Activated naive CD8-positive, alpha-beta T cell treated with anti-CD3 and anti-CD28 coated beads, Interleukin-2, amount 10 ng/mL, durations not matched to agents 7 days and 5 days (primary cell): ENCODE measurements around the gene NELFCD. TPM values are rescaled to one million over a fixed set of nuclear protein-coding genes. Genes with fewer than 3 reads are reported as not detected.
"Not testable (repeated sequence)": the region's sequence is repeated elsewhere in the genome, so short reads cannot be mapped to it uniquely, and the experiment has no call there.

Experiments
- ATAC-seq: fragments of 150-1000 bp; cut with Tn5 transposase; one replicate; pipeline ENCODE4 v1.10.0; 2021; ENCODE audit warnings: low read depth, moderate library complexity
- POLR2A ChIA-PET: fragments of 350-600 bp; sonication (Branson Sonifier 250); formaldehyde crosslinking; loops from one replicate; lab custom pipeline; 2021; ENCODE audit warnings: antibody characterized with exemption; lab: Charles Lee
- DNase-seq: peaks from one replicate; pipeline ENCODE4 v3.0.0; 2021
- H3K27ac Mint-ChIP-seq: one replicate; pipeline ENCODE4 v1.8.0; 2022; ENCODE audit warnings: mild to moderate bottlenecking, mixed read lengths
- H3K27me3 Mint-ChIP-seq: one replicate; pipeline ENCODE4 v1.8.0; 2022; ENCODE audit warnings: mild to moderate bottlenecking, moderate library complexity, mixed read lengths
- H3K36me3 Mint-ChIP-seq: one replicate; pipeline ENCODE4 v1.8.0; 2021; ENCODE audit warnings: mild to moderate bottlenecking, mixed read lengths
- H3K4me1 Mint-ChIP-seq: one replicate; pipeline ENCODE4 v1.8.0; 2021; ENCODE audit warnings: mixed read lengths
- H3K4me3 Mint-ChIP-seq: one replicate; pipeline ENCODE4 v1.8.0; 2022; ENCODE audit warnings: mild to moderate bottlenecking, moderate library complexity, mixed read lengths
- H3K9me3 Mint-ChIP-seq: one replicate; pipeline ENCODE4 v1.8.0; 2021; ENCODE audit warnings: mixed read lengths
- total RNA-seq, 2 experiments: library from RNA; stranded (reverse); gene quantifications; one replicate each; pipeline ENCODE4 v1.2.3, GENCODE V29; 2021

NELFCD gene
- total RNA-seq, 2 experiments from 2014 or later = 71.7 to 76.4 TPM

GRCh38 chr20:59032023-59032712 lies 51.1 kb downstream of the NELFCD start, which contains the start of gene ATP5F1E:
Gene ATP5F1E, minus strand, starts transcription at chr20:59032335. Its CDS starts 84 bp downstream, at chr20:59032251.
- no peaks in the 10 kb centered on the region for H3K9me3 Mint-ChIP-seq
- ATAC-seq = peak; percentile 99
- no peaks in the 10 kb centered on the region for H3K27me3 Mint-ChIP-seq
- POLR2A ChIA-PET = interaction anchor here (0.6 to 3.0 kb wide), 34 partner anchors 9 to 381 kb away, joined by 3 to 59 read pairs (median 6); partner anchors contain the start of genes NELFCD, PRELID3B, STX16 and TUBB1
- peak within 1 kb of the TSS; percentile 92 for H3K27ac Mint-ChIP-seq
- H3K4me3 Mint-ChIP-seq = peak within 1 kb of the TSS; percentile 92
- H3K4me1 Mint-ChIP-seq = peaks cover 47% of the 10 kb centered on the region
- peak; percentile 99 for DNase-seq
- peaks cover 42% of the 10 kb centered on the region for H3K36me3 Mint-ChIP-seq

DNA sequence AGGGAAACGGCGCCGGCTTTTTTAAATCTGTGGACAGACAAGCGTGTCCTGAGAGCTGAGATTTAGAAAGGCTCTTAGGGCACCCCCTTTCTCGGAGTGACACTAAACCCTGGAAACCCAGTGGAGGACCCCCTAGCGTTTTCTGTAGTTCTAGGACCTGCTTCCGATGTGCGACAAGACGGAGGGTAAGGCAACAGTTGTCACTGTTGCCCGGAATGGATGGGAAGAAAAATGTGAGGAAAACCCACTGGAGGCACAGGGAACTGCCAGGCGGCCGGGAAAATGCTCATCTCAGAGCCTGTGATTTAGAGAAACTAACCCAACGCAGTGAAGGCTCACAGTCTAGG lies 51.6 kb downstream of the NELFCD start:
- ATAC-seq = no peak
- H3K4me3 Mint-ChIP-seq = peak overlapping the region; percentile 92
- POLR2A ChIA-PET = interaction anchor here (0.6 to 3.0 kb wide), 31 partner anchors 9 to 382 kb away, joined by 3 to 59 read pairs (median 6); partner anchors contain the start of genes NELFCD, PRELID3B, STX16 and TUBB1
- no peaks in the 10 kb centered on the region for H3K27me3 Mint-ChIP-seq
- DNase-seq = no peak
- H3K36me3 Mint-ChIP-seq = peaks cover 40% of the 10 kb centered on the region
- no peaks in the 10 kb centered on the region for H3K9me3 Mint-ChIP-seq
- H3K27ac Mint-ChIP-seq = peak overlapping the region; percentile 87
- H3K4me1 Mint-ChIP-seq = peaks cover 44% of the 10 kb centered on the region

DNA sequence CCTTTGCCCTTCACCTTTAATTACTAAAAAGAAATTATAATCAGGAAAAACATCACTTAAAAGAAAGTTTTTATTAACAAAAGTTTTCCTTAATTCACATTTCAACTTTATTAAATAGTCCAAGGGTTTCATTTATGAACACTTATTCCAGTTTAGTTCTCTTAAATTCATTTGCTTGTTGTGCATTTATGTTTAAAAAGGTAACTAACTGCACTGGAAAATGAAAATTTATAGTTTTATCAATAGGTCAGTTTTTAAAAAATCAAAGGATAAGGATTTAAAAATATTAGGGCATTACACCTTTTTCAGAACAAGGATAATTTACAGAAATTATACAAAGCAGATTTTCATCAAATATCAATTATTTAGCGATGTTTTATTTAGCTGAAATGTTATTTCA lies 52.0 kb downstream of the NELFCD start:
- Mint-ChIP-seq H3K36me3 (peaks cover 40% of the 10 kb centered on the region), H3K27me3 (no peaks in the 10 kb centered on the region), H3K27ac (peak overlapping the region; percentile 87), H3K9me3 (no peaks in the 10 kb centered on the region), H3K4me1 (peaks cover 43% of the 10 kb centered on the region), H3K4me3 (peak overlapping the region; percentile 92)
- DNase-seq = no peak
- POLR2A ChIA-PET = interaction anchor here (0.9 to 3.0 kb wide), 12 partner anchors 9 to 382 kb away, joined by 3 to 59 read pairs (median 8); partner anchors contain the start of genes PRELID3B, STX16, TUBB1 and ZNF831
- no peak for ATAC-seq

- ATAC-seq = no peak
- H3K4me3 Mint-ChIP-seq = peak overlapping the region; percentile 1
- peaks cover 37% of the 10 kb centered on the region for H3K36me3 Mint-ChIP-seq
- POLR2A ChIA-PET = interaction anchor here (1.1 to 3.0 kb wide), 3 partner anchors 8 to 144 kb away, joined by 3 to 59 read pairs (median 8); partner anchors contain the start of genes PRELID3B and TUBB1
- no peaks in the 10 kb centered on the region for H3K27me3 Mint-ChIP-seq
- DNase-seq = no peak
- no peak overlapping the region for H3K27ac Mint-ChIP-seq
- peaks cover 39% of the 10 kb centered on the region for H3K4me1 Mint-ChIP-seq
- no peaks in the 10 kb centered on the region for H3K9me3 Mint-ChIP-seq
These were observed 52.6 kb downstream of the NELFCD start for GRCh38 chr20:59033616-59034165.

DNA sequence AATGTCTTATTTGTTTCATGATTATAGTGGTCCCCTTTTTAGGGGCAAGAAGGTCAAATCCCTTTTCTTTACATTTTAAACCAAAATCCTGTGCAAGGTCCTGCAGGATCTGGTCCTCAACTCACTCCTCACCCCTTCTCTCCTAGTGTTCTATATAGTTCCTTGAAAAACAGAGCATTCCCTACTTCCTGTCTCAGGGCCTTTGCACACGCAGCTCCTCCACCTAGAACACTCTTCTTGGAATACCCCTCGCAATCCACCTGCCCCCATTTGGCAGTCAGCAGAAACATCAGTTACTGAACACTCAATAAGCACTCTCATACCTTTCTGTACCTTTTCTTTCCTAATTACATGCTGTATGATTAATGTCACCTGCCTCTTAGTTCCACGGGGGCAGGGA lies 54.3 kb downstream of the NELFCD start:
- Mint-ChIP-seq H3K4me3 (no peak overlapping the region), H3K36me3 (peaks cover 30% of the 10 kb centered on the region), H3K9me3 (no peaks in the 10 kb centered on the region), H3K27me3 (no peaks in the 10 kb centered on the region), H3K4me1 (peaks cover 38% of the 10 kb centered on the region), H3K27ac (no peak overlapping the region)
- DNase-seq (no peak), ATAC-seq (no peak)
- POLR2A ChIA-PET = no interaction called here

DNA sequence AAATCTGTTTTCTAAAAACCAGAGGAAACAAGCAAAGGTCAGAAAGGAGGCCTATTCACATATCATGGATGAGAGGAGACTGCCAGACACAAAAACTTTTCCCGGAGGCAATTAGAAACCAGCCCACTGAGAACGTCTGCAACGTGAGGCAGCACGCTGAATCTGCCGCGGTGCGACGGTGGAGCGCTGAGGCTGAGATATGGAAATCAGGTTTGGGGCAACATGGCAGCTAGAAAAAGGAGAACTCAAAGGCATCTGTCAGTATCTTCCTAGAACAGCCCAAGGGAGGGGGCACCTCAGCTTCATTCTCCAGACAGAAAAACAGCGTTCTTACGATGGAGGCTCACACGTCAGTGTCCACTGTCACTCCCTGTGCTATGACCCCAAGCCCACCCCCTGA lies 56.3 kb downstream of the NELFCD start:
- H3K4me3 Mint-ChIP-seq = no peak overlapping the region
- no peak overlapping the region for H3K27ac Mint-ChIP-seq
- no peak for ATAC-seq

DNA sequence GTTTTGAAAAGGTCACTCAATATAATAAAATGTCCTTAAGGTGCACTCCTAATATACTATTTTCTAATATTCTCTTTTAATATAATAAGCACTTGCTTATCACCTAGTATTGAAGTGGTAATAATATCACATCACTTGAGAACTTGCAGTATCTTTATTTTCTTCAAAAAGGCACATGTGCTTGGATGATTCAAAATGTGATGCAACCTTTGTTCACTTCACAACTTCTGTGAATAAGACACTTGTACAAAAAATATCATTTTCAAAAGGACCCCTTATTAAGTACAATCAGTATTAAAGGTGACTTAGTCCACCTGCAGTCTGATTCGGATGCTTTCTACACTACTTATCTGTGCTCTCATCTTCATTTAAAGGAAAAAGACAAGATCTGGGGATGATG lies 58.2 kb downstream of the NELFCD start:
- Mint-ChIP-seq H3K4me1 (peaks cover 50% of the 10 kb centered on the region), H3K36me3 (peaks cover 31% of the 10 kb centered on the region), H3K4me3 (peak overlapping the region; percentile 47), H3K9me3 (no peaks in the 10 kb centered on the region), H3K27ac (peak overlapping the region; percentile 49), H3K27me3 (no peaks in the 10 kb centered on the region)
- no peak for DNase-seq
- POLR2A ChIA-PET = no interaction called here
- no peak for ATAC-seq

More for the DNA sequence above, 56.3 kb downstream of the NELFCD start:
- H3K4me1 Mint-ChIP-seq = peaks cover 43% of the 10 kb centered on the region
- H3K36me3 Mint-ChIP-seq = peaks cover 33% of the 10 kb centered on the region
- POLR2A ChIA-PET = no interaction called here
- H3K27me3 Mint-ChIP-seq = no peaks in the 10 kb centered on the region
- H3K9me3 Mint-ChIP-seq = no peaks in the 10 kb centered on the region
- DNase-seq = no peak

GRCh38 chr20:59040667-59041066 lies 59.6 kb downstream of the NELFCD start:
- H3K27me3 Mint-ChIP-seq = no peaks in the 10 kb centered on the region
- peaks cover 53% of the 10 kb centered on the region for H3K4me1 Mint-ChIP-seq
- ATAC-seq (no peak), DNase-seq (no peak)
- no peaks in the 10 kb centered on the region for H3K9me3 Mint-ChIP-seq
- peaks cover 24% of the 10 kb centered on the region for H3K36me3 Mint-ChIP-seq
- POLR2A ChIA-PET = interaction anchor here (4.9 kb wide), 1 partner anchor 8 kb away, joined by 59 read pairs; the partner anchor contains the start of gene ATP5F1E
- H3K4me3 Mint-ChIP-seq = peak overlapping the region; percentile 93
- H3K27ac Mint-ChIP-seq = peak overlapping the region; percentile 6

- H3K27me3 Mint-ChIP-seq, ATAC-seq, H3K9me3 Mint-ChIP-seq, DNase-seq, H3K27ac Mint-ChIP-seq: not testable (repeated sequence)
- Mint-ChIP-seq H3K36me3 (peaks cover 21% of the 10 kb centered on the region), H3K4me1 (peaks cover 53% of the 10 kb centered on the region), H3K4me3 (peak overlapping the region; percentile 93)
- POLR2A ChIA-PET = interaction anchor here (1.0 to 4.9 kb wide), 2 partner anchors 9 to 31 kb away, joined by 3 to 59 read pairs; partner anchors contain the start of gene ATP5F1E
These were observed 60.4 kb downstream of the NELFCD start for GRCh38 chr20:59041487-59041886.

DNA sequence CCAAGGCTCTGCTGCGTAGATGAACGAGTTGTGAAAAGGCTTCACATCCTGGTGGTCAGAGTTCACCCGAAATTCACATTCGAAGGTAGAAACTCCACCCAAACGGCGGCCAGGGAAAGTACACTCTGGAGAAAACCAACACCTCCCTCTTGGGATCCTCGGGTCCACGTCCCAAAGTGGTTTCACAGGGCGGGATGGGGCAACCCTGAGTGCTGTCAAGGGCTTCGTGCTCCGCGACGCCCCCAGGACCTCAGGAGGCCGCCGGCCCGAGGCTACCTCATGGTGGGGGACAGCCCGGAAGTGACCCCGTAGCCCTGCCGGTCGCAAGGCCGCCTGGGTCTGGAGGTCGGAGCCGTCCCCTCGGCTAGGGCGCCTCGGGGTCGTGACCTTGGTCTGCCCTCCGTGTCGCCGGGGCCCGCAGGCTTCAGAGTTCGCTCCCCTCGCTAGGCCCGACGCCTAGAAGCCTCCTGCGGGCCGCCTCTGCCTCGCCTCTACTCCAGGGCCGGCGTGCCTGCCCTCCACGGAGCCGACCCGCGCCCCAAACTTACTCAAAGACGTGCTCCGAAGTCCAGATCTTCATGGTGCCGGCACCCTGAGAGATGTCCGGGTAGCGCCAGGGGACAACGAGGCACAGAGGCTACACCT lies 61.2 kb downstream of the NELFCD start, which contains the start of gene PRELID3B:
Gene PRELID3B (minus strand): TSS at position 636 of the 645 bp plus-strand sequence. CDS start 56 bp downstream, at position 580.
- ATAC-seq (peak; percentile 37), DNase-seq (no peak)
- peak within 1 kb of the TSS; percentile 93 for H3K4me3 Mint-ChIP-seq
- peaks cover 48% of the 10 kb centered on the region for H3K4me1 Mint-ChIP-seq
- no peaks in the 10 kb centered on the region for H3K9me3 Mint-ChIP-seq
- H3K27ac Mint-ChIP-seq = peak within 1 kb of the TSS; percentile 89
- no peaks in the 10 kb centered on the region for H3K27me3 Mint-ChIP-seq
- peaks cover 17% of the 10 kb centered on the region for H3K36me3 Mint-ChIP-seq
- POLR2A ChIA-PET = interaction anchor here (1.0 to 4.9 kb wide), 3 partner anchors 10 to 153 kb away, joined by 3 to 59 read pairs (median 13); partner anchors contain the start of gene ATP5F1E

DNA sequence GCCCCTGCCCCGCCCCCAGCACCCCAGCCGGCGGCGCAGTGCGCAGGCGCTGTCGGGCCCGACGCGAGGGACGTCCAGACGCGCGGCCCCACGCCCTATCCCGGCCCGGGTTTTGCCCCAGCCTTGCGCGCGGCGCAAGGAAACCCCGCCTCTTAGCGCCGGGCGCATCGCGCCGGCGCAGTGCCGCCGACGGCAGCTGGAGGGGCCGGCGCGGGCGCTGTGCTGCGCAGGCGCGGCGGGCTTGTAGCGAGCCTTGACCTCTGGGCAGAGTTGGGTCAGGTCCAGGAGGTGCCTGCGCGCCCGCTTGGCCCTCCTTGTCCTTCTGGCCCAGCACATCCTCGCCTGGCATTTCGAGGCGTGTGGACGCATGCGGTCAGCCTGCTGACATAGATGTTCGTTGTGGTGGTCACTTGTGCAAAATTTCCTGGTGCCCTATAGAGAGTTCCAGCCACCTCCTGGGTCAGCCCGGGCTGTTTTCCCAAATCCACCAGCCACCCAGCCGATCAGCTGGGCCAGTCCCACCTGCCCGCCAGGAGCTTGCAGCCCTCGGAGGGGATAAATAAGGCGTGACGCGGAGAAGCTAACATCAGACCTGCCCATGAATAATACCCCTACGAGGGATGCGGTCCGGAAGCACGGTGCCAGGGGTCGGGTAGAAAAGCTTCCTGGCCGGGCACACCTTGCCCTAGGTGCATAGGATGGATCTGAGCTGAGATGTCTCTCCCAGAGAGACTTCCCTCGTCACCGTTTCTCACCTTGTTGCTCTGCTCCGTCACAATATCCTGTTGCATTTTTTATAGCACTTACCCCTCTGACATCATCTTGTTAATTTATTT lies 62.0 kb downstream of the NELFCD start:
- peak overlapping the region; percentile 93 for H3K4me3 Mint-ChIP-seq
- H3K27me3 Mint-ChIP-seq = no peaks in the 10 kb centered on the region
- POLR2A ChIA-PET = interaction anchor here (0.7 to 4.9 kb wide), 6 partner anchors 10 to 159 kb away, joined by 3 to 59 read pairs (median 4); partner anchors contain the start of genes ATP5F1E and ZNF831
- ATAC-seq (peak; percentile 99), DNase-seq (peak; percentile 98)
- H3K4me1 Mint-ChIP-seq = peaks cover 47% of the 10 kb centered on the region
- peak overlapping the region; percentile 89 for H3K27ac Mint-ChIP-seq
- no peaks in the 10 kb centered on the region for H3K9me3 Mint-ChIP-seq
- peaks cover 13% of the 10 kb centered on the region for H3K36me3 Mint-ChIP-seq

DNA sequence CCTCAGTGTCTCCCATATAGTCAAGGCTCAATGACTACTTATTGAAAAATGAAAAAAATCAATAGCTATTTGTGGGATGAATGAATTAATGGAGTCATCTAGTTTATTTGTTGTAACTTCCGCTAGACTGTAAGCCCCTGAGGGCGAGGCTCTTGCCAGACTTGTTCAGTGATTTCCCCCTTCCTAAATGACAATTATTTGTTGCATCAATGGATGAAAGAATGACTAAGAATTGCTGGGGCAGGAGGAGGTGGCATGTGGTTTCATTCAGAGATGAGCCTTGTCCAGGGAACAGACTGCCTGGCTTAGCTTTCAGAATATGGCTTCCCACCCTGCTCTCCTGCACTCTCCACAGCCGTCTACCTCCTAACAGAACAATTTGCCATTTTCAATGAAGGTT lies 62.6 kb downstream of the NELFCD start:
- peak overlapping the region; percentile 93 for H3K4me3 Mint-ChIP-seq
- DNase-seq (no peak), ATAC-seq (no peak)
- POLR2A ChIA-PET = interaction anchor here (1.1 to 4.9 kb wide), 5 partner anchors 11 to 160 kb away, joined by 3 to 59 read pairs (median 4); partner anchors contain the start of genes ATP5F1E and ZNF831
- peaks cover 12% of the 10 kb centered on the region for H3K36me3 Mint-ChIP-seq
- peak overlapping the region; percentile 79 for H3K27ac Mint-ChIP-seq
- H3K9me3 Mint-ChIP-seq = no peaks in the 10 kb centered on the region
- H3K4me1 Mint-ChIP-seq = peaks cover 51% of the 10 kb centered on the region
- H3K27me3 Mint-ChIP-seq = no peaks in the 10 kb centered on the region
